GM12878 (cell line): ENCODE measurements around the gene BTG1. TPM values are rescaled to one million over a fixed set of nuclear protein-coding genes. Genes with fewer than 3 reads are reported as not detected.

Experiments
- ATAC-seq: fragments of 200-7000 bp; cut with Tn5 transposase; 3 replicates; pipeline ENCODE4 v1.9.1; 2020; ENCODE audit warnings: mild to moderate bottlenecking, moderate library complexity
- BruUV-seq: library from RNA; stranded (reverse); fragments of 400-500 nt; replicated peaks from 2 replicates; lab custom pipeline; 2021; lab: Mats Ljungman, UMichigan
- CTCF ChIA-PET: fragments of 300-600 bp; sonication (Branson Sonifier 250); formaldehyde crosslinking; extraction: SDS; loops from one replicate; lab custom pipeline; 2021; ENCODE audit warnings: inconsistent platforms; lab: Yijun Ruan, JAX
- POLR2A ChIA-PET: fragments of 350-600 bp; formaldehyde crosslinking; extraction: SDS; loops from one replicate; lab custom pipeline; 2021; ENCODE audit warnings: inconsistent platforms; lab: Charles Lee
- RAD21 ChIA-PET: fragments of 300-600 bp; sonication (Branson Sonifier 250); formaldehyde crosslinking; loops from one replicate; lab custom pipeline; 2023; ENCODE audit warnings: antibody characterized with exemption; ENCODE audit not compliant: unreplicated experiment; lab: Charles Lee
- SMC1A ChIA-PET: fragments of 300-600 bp; sonication (Branson Sonifier 250); formaldehyde crosslinking; loops from one replicate; lab custom pipeline; 2023; ENCODE audit not compliant: unreplicated experiment, uncharacterized antibody; lab: Charles Lee
- DNase-seq: peaks from one replicate; pipeline ENCODE4 v3.0.0-alpha.2; 2011; ENCODE audit warnings: low read depth, low spot score
- FAIRE-seq: peaks from 3 replicates; lab custom pipeline; 2011; peaks lifted over from hg19 to GRCh38; lab: Jason Lieb, UNC
- H2AFZ ChIP-seq: 2 replicates; pipeline ENCODE4 v1.6.0; 2011; ENCODE audit warnings: low read depth, low read length, control low read depth; ENCODE audit not compliant: control insufficient read depth
- H3K27ac ChIP-seq: 2 replicates; pipeline ENCODE4 v1.5.1; 2011; ENCODE audit warnings: control low read depth; ENCODE audit not compliant: control insufficient read depth, insufficient read depth
- H3K27me3 ChIP-seq, 2 experiments: replicated peaks in 1 of 2; 2 replicates each; pipeline versions ENCODE4 v1.6.0 to v1.6.1; 2011; ENCODE audit warnings: low read length in 1 of 2; ENCODE audit not compliant: control insufficient read depth in 2 of 2, insufficient read depth in 2 of 2
- H3K36me3 ChIP-seq, 2 experiments: 2 replicates each; pipeline ENCODE4 v1.5.1; 2011; ENCODE audit warnings: low read length in 1 of 2; ENCODE audit not compliant: control insufficient read depth in 2 of 2, insufficient read depth in 2 of 2
- H3K4me1 ChIP-seq: 2 replicates; pipeline ENCODE4 v1.6.1; 2011; ENCODE audit warnings: mild to moderate bottlenecking, low read length, moderate library complexity, mixed read lengths; ENCODE audit not compliant: control insufficient read depth, insufficient read depth
- H3K4me2 ChIP-seq: 2 replicates; pipeline ENCODE4 v1.6.0; 2011; ENCODE audit warnings: control low read depth; ENCODE audit not compliant: control insufficient read depth, insufficient read depth
- H3K4me3 ChIP-seq: fragments of 200-600 bp; sonication (generic); 2 replicates; pipeline ENCODE4 v1.5.1; 2016
- H3K79me2 ChIP-seq: 2 replicates; pipeline ENCODE4 v1.6.0; 2011; ENCODE audit warnings: low read length; ENCODE audit not compliant: control insufficient read depth, insufficient read depth
- H3K9ac ChIP-seq: 2 replicates; pipeline ENCODE4 v1.8.0; 2011; ENCODE audit warnings: low read length, control low read depth, mixed read lengths; ENCODE audit not compliant: control insufficient read depth, insufficient read depth
- H3K9me3 ChIP-seq: replicated peaks from 3 replicates; pipeline ENCODE4 v1.5.1; 2011; ENCODE audit warnings: mild to moderate bottlenecking, low read length; ENCODE audit not compliant: control insufficient read depth, insufficient read depth
- H4K20me1 ChIP-seq: 2 replicates; pipeline ENCODE4 v1.6.0; 2011; ENCODE audit not compliant: control insufficient read depth, insufficient read depth
- BCL11A ChIP-seq: IDR thresholded peaks from 2 replicates; pipeline ENCODE4 v1.6.1; 2011; ENCODE audit warnings: low read depth, low read length
- CBFB ChIP-seq: IDR thresholded peaks from 2 replicates; pipeline ENCODE4 v1.6.1; 2016; ENCODE audit warnings: antibody characterized with exemption, low read depth
- EZH2 ChIP-seq: IDR thresholded peaks from 2 replicates; pipeline ENCODE4 v1.6.1; 2012; ENCODE audit warnings: low read depth, mild to moderate bottlenecking, control low read depth, inconsistent platforms, low read length, borderline replicate concordance; ENCODE audit not compliant: control insufficient read depth
- IKZF2 ChIP-seq, 2 experiments: fragments of 450-650 bp; IDR thresholded peaks; 2 replicates each; pipeline ENCODE4 v1.6.1; 2017; ENCODE audit warnings: mild to moderate bottlenecking in 2 of 2, moderate library complexity in 2 of 2
- JUND ChIP-seq: IDR thresholded peaks from 2 replicates; pipeline ENCODE4 v1.6.1; 2012; ENCODE audit warnings: low read depth, mild to moderate bottlenecking, low read length, improper control_type of control experiment, moderate library complexity
- PBX3 ChIP-seq: IDR thresholded peaks from 2 replicates; pipeline ENCODE4 v1.6.1; 2011; ENCODE audit warnings: mild to moderate bottlenecking, low read depth, low read length, moderate library complexity; ENCODE audit not compliant: insufficient replicate concordance
- POLR2AphosphoS5 ChIP-seq: IDR thresholded peaks from 2 replicates; pipeline ENCODE4 v1.6.1; 2011; ENCODE audit warnings: mild to moderate bottlenecking, low read length, inconsistent platforms
- SIX5 ChIP-seq: IDR thresholded peaks from 2 replicates; pipeline ENCODE4 v1.6.1; 2011; ENCODE audit warnings: mild to moderate bottlenecking, low read depth, low read length, moderate library complexity; ENCODE audit not compliant: severe bottlenecking
- STAT3 ChIP-seq: IDR thresholded peaks from 2 replicates; pipeline ENCODE4 v1.6.1; 2011; ENCODE audit warnings: low read depth, low read length, improper control_type of control experiment
- SUZ12 ChIP-seq: fragments of 200-600 bp; sonication (generic); IDR thresholded peaks from one replicate; pipeline ENCODE4 v1.6.1; 2018; ENCODE audit warnings: antibody characterized with exemption, mild to moderate bottlenecking; ENCODE audit not compliant: unreplicated experiment
- WGBS: methylation state at CpG from one replicate; pipeline ENCODE4 v1.1.6; 2016; ENCODE audit warnings: low lambda C conversion rate; ENCODE audit not compliant: insufficient replicate concordance, insufficient coverage; ENCODE audit errors: missing lambda C conversion rate; 5-methylcytosine and 5-hydroxymethylcytosine counted together
- in situ Hi-C: fragments of 300-500 bp; cut with MboI; formaldehyde crosslinking; loops from 9 replicates; pipeline ENCODE4 v1.14.3; 2018; ENCODE audit warnings: mixed read lengths
- intact Hi-C: fragments of 100-400 bp; cut with micrococcal nuclease; formaldehyde crosslinking; loops from one replicate; pipeline ENCODE4 v1.14.2; 2022; ENCODE audit not compliant: unreplicated experiment
- polyA plus RNA-seq, 11 experiments: library from polyadenylated mRNA; depleted of rRNA in 4 of 11; unstranded in 6 of 11; stranded (reverse) in 5 of 11; fragments of >200 nt; fragmentation: Nextera tagmentation in 4 of 11; fragmentation: Illumina TruSeq in 1 of 11; extraction: Ambion mirVana in 4 of 11; extraction: Trizol in 1 of 11; gene quantifications; 1 replicate in 1 of 11; 2 replicates in 10 of 11; pipeline versions ENCODE4 v1.2.1 to v1.2.3, GENCODE V29; 2011 to 2016; ENCODE audit warnings: inconsistent platforms in 2 of 11, missing spikeins in 2 of 11, low read depth in 1 of 11
- total RNA-seq, 4 experiments: library from RNA; depleted of rRNA in 3 of 4; stranded (reverse); fragments of >200 nt in 3 of 4; fragmentation: Illumina TruSeq in 1 of 4; extraction: Trizol in 1 of 4; gene quantifications; 2 replicates each; pipeline versions ENCODE4 v1.2.1 to v1.2.3, GENCODE V29; 2013 to 2021
- TF ChIP-seq, protein P1 (sequence below): IDR thresholded peaks from 2 replicates; pipeline ENCODE4 v1.6.1; 2012; ENCODE audit warnings: improper control_type of control experiment, low read depth, low read length; ENCODE audit not compliant: insufficient replicate concordance

Gene BTG1
- total and polyA plus RNA-seq, 10 of the 15 experiments (the other 5 are each of a cell fraction or from before 2014, with no cell fraction given): 23.7 to 194 (median 56.4) TPM

- intact Hi-C loops: no loop called here
- WGBS: 97% methylated on average over 10 of the region's 10 CpGs
- no peak overlapping the region for H3K9ac ChIP-seq
- H3K36me3 ChIP-seq: no peaks in the 10 kb centered on the region
- CTCF ChIA-PET: interaction anchor here (1.5 to 1.6 kb wide), 2 partner anchors 9 to 31 kb away, joined by 3 to 7 read pairs; partner anchors contain the start of gene BTG1
- FAIRE-seq: no peak
- TF ChIP-seq JUND (no peak), IKZF2 (IDR thresholded peaks at IDR 0.05) (no peak), SUZ12 (no peak), EZH2 (no peak), SIX5 (no peak), CBFB (no peak), POLR2AphosphoS5 (no peak), STAT3 (no peak)
- TF ChIP-seq, all 136 proteins: peak for 0
- no peaks in the 10 kb centered on the region for H3K27me3 ChIP-seq
- DNase-seq (no peak), ATAC-seq (no peak)
- H3K79me2 ChIP-seq: peaks cover 1% of the 10 kb centered on the region; the same call in 1 of the 2 replicates
- H4K20me1 ChIP-seq: no peaks in the 10 kb centered on the region
- no peak overlapping the region for H3K27ac ChIP-seq
- RAD21 ChIA-PET: no interaction called here
- H3K4me2 ChIP-seq: no peak overlapping the region
- in situ Hi-C loops: no loop called here
- no peak overlapping the region for H2AFZ ChIP-seq
- no peaks in the 10 kb centered on the region for H3K9me3 ChIP-seq
- POLR2A ChIA-PET: no interaction called here
- no peak overlapping the region for H3K4me3 ChIP-seq
- BruUV-seq: no TSS peak
- SMC1A ChIA-PET: interaction anchor here (1.7 to 10.0 kb wide), 2 partner anchors 18 to 326 kb away, joined by 4 to 120 read pairs; no protein-coding TSS in a partner anchor
- peaks cover 11% of the 10 kb centered on the region for H3K4me1 ChIP-seq
These were observed 31.0 kb upstream of the BTG1 start for GRCh38 chr12:92176646-92177045.

DNA sequence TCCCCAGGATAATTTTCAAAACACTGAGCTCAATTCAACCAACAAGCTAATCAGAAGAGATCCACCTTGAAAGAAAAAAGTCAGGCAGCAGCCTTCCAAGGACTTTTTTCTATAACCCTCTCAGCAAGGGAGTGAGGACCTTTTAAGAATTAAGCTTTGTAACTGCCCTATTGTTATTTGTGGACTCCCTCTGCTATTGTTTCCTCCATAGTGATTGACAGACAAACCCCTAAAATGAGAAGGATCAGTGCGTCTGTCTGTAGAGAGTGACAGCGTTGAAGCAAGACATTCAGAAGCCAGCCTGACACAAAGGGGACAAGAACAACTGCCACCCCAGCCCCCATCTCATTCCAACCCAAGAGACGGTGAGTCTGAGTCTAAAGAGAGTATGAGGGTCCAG is 30.3 kb upstream of the BTG1 start:
- no peaks in the 10 kb centered on the region for H3K36me3 ChIP-seq
- no peaks in the 10 kb centered on the region for H3K9me3 ChIP-seq
- no TSS peak for BruUV-seq
- intact Hi-C loops (no loop called here), in situ Hi-C loops (no loop called here)
- ChIA-PET CTCF (interaction anchor here (0.5 to 1.6 kb wide), 5 partner anchors 10 to 791 kb away, joined by 3 to 7 read pairs (median 3); partner anchors contain the start of gene BTG1), RAD21 (no interaction called here), POLR2A (interaction anchor here (0.6 to 0.9 kb wide), 2 partner anchors 9 to 17 kb away, joined by 3 to 4 read pairs; no protein-coding TSS in a partner anchor), SMC1A (interaction anchor here (0.9 to 10.0 kb wide), 4 partner anchors 8 to 31 kb away, joined by 3 to 120 read pairs (median 4); no protein-coding TSS in a partner anchor)
- H3K4me3 ChIP-seq: no peak overlapping the region
- DNase-seq (no peak), FAIRE-seq (no peak), ATAC-seq (no peak)
- H2AFZ ChIP-seq: no peak overlapping the region
- H4K20me1 ChIP-seq: no peaks in the 10 kb centered on the region
- no peak overlapping the region for H3K4me2 ChIP-seq
- WGBS: 94% methylated on average over 3 of the region's 3 CpGs
- H3K27me3 ChIP-seq: no peaks in the 10 kb centered on the region
- no peak overlapping the region for H3K9ac ChIP-seq
- peaks cover 16% of the 10 kb centered on the region for H3K4me1 ChIP-seq
- H3K27ac ChIP-seq: no peak overlapping the region
- H3K79me2 ChIP-seq: peaks cover 1% of the 10 kb centered on the region; the same call in 1 of the 2 replicates
- TF ChIP-seq, protein P1, sequence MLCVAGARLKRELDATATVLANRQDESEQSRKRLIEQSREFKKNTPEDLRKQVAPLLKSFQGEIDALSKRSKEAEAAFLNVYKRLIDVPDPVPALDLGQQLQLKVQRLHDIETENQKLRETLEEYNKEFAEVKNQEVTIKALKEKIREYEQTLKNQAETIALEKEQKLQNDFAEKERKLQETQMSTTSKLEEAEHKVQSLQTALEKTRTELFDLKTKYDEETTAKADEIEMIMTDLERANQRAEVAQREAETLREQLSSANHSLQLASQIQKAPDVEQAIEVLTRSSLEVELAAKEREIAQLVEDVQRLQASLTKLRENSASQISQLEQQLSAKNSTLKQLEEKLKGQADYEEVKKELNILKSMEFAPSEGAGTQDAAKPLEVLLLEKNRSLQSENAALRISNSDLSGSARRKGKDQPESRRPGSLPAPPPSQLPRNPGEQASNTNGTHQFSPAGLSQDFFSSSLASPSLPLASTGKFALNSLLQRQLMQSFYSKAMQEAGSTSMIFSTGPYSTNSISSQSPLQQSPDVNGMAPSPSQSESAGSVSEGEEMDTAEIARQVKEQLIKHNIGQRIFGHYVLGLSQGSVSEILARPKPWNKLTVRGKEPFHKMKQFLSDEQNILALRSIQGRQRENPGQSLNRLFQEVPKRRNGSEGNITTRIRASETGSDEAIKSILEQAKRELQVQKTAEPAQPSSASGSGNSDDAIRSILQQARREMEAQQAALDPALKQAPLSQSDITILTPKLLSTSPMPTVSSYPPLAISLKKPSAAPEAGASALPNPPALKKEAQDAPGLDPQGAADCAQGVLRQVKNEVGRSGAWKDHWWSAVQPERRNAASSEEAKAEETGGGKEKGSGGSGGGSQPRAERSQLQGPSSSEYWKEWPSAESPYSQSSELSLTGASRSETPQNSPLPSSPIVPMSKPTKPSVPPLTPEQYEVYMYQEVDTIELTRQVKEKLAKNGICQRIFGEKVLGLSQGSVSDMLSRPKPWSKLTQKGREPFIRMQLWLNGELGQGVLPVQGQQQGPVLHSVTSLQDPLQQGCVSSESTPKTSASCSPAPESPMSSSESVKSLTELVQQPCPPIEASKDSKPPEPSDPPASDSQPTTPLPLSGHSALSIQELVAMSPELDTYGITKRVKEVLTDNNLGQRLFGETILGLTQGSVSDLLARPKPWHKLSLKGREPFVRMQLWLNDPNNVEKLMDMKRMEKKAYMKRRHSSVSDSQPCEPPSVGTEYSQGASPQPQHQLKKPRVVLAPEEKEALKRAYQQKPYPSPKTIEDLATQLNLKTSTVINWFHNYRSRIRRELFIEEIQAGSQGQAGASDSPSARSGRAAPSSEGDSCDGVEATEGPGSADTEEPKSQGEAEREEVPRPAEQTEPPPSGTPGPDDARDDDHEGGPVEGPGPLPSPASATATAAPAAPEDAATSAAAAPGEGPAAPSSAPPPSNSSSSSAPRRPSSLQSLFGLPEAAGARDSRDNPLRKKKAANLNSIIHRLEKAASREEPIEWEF: no peak
- TF ChIP-seq PBX3: no peak
- no peak for TF ChIP-seq BCL11A
